ENCODE data around the gene SPON1.
"Not testable (repeated sequence)": the region's sequence is repeated elsewhere in the genome, so short reads cannot be mapped to it uniquely, and the experiment has no call there.

SPON1 gene

DNA sequence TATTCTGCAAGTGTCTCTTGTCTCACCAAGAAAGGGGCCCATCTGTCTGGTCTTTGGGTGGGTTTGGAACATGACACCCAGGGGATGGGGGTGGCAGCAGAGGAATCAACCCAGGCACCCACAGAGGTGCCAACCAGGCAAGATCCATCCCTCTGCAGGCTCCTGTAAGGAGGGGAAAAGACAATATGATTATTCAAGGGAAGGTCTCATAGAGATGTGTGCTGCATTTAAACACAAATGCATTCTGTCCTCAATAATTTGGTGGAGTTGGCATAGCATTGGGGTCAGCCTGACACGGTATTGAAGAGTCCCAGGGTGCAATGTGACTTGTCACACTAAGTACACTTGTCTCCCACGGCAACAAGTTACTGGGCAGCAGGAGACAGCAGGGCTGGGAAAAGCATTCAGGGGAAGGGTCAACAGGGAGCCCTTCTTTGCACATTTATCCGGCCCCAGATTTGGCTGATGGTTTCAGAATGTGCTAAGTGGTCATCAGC, 33.1 kb upstream of the SPON1 start:
- H3K14ac ChIP-seq (ENCODE audit: low read length in 2 of 2), result no peak overlapping the region
- H2BK5ac ChIP-seq (ENCODE audit: low read depth, low read length, poor library complexity, severe bottlenecking), result no peak overlapping the region
- no peaks in the 10 kb centered on the region for H3K79me1 ChIP-seq (replicated peaks; ENCODE audit: low read length, poor library complexity, severe bottlenecking)
- H2BK120ac ChIP-seq (ENCODE audit: low read depth, low read length), result no peak overlapping the region
- H3K18ac ChIP-seq (ENCODE audit: low read depth in 1 of 2, low read length in 2 of 2), result peak overlapping the region in 1 of 2 experiments; percentile 1
- no peak overlapping the region for H2BK12ac ChIP-seq (ENCODE audit: low read length in 2 of 2)
- H3K9me3 ChIP-seq (ENCODE audit: control insufficient read depth, low read length), result no peaks in the 10 kb centered on the region
- no peak overlapping the region for H4K91ac ChIP-seq (ENCODE audit: low read length)
- H2AFZ ChIP-seq (ENCODE audit: low read depth, low read length), result no peak overlapping the region
- peak; percentile 7 for DNase-seq
- peak overlapping the region; percentile 19 for H4K8ac ChIP-seq (ENCODE audit: low read length)
- H3K27ac ChIP-seq (ENCODE audit: low read length, poor library complexity, severe bottlenecking), result no peak overlapping the region
- H3K36me3 ChIP-seq (ENCODE audit: control insufficient read depth in 1 of 2, insufficient read depth in 2 of 2, low read depth in 1 of 2, low read length in 2 of 2), result no peaks in the 10 kb centered on the region
- peaks cover 2% of the 10 kb centered on the region for H3K4me1 ChIP-seq (ENCODE audit: control insufficient read depth, insufficient read depth, low read depth, low read length)
- H2AK5ac ChIP-seq (ENCODE audit: low read length, severe bottlenecking), result no peak overlapping the region
- no peaks in the 10 kb centered on the region for H3K27me3 ChIP-seq (ENCODE audit: control insufficient read depth in 1 of 2, insufficient read depth in 1 of 2, low read length in 2 of 2)
- H3K9ac ChIP-seq (ENCODE audit: low read length), result peak overlapping the region; percentile 68
- peak overlapping the region in 1 of 2 experiments; percentile 40 for H3K4ac ChIP-seq (ENCODE audit: low read depth in 1 of 2, low read length in 2 of 2)
- no peak overlapping the region for H3K4me2 ChIP-seq (ENCODE audit: low read length, poor library complexity, severe bottlenecking)
- peak overlapping the region in 1 of 2 experiments; percentile 12 for H3K4me3 ChIP-seq (ENCODE audit: insufficient read depth in 1 of 2, low read depth in 1 of 2, low read length in 2 of 2)
- H2BK15ac ChIP-seq (ENCODE audit: low read depth, poor library complexity, severe bottlenecking), result peak overlapping the region; percentile 93
- 57% methylated on average over 3 of the region's 3 CpGs for WGBS
- no peak overlapping the region for H3K23ac ChIP-seq (ENCODE audit: low read length in 2 of 2)

DNA sequence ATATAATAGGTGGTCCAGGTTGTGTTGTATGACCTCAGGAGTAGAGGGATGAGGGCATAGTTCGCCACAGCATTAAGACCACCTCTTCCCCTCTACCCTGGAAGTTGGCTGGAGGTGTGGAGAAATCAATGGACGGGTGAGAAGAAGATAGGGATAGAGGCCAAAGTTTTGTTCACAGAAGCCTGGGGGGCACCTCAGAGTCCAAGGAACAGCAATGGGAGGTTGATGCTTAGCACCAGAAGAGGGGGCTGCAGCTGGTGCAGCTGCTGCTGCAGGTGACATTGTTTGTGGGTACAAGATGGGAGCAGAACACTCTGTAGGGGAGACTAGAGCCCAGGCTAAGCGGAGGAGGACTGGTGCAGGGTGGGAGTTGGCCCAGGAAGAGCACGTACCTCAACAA, 31.2 kb upstream of the SPON1 start:
- no peak overlapping the region for H4K8ac ChIP-seq (ENCODE audit: low read length)
- no peak overlapping the region for H3K27ac ChIP-seq (ENCODE audit: low read length, poor library complexity, severe bottlenecking)
- no peak overlapping the region for H3K23ac ChIP-seq (ENCODE audit: low read length in 2 of 2)
- H3K4me1 ChIP-seq (ENCODE audit: control insufficient read depth, insufficient read depth, low read depth, low read length), result peaks cover 2% of the 10 kb centered on the region
- no peak overlapping the region for H2BK12ac ChIP-seq (ENCODE audit: low read length in 2 of 2)
- no peak for DNase-seq
- 92% methylated on average over 3 of the region's 4 CpGs for WGBS
- no peak overlapping the region for H2BK15ac ChIP-seq (ENCODE audit: low read depth, poor library complexity, severe bottlenecking)
- H3K79me1 ChIP-seq (replicated peaks; ENCODE audit: low read length, poor library complexity, severe bottlenecking), result no peaks in the 10 kb centered on the region
- no peak overlapping the region for H3K9ac ChIP-seq (ENCODE audit: low read length)
- H2BK120ac ChIP-seq (ENCODE audit: low read depth, low read length), result no peak overlapping the region
- no peak overlapping the region for H3K4me2 ChIP-seq (ENCODE audit: low read length, poor library complexity, severe bottlenecking)
- H2AK5ac ChIP-seq (ENCODE audit: low read length, severe bottlenecking), result no peak overlapping the region
- no peak overlapping the region for H3K14ac ChIP-seq (ENCODE audit: low read length in 2 of 2)
- H3K9me3 ChIP-seq (ENCODE audit: control insufficient read depth, low read length), result no peaks in the 10 kb centered on the region
- no peak overlapping the region for H4K91ac ChIP-seq (ENCODE audit: low read length)
- H2AFZ ChIP-seq (ENCODE audit: low read depth, low read length), result no peak overlapping the region
- no peaks in the 10 kb centered on the region for H3K27me3 ChIP-seq (ENCODE audit: control insufficient read depth in 1 of 2, insufficient read depth in 1 of 2, low read length in 2 of 2)
- H2BK5ac ChIP-seq (ENCODE audit: low read depth, low read length, poor library complexity, severe bottlenecking), result no peak overlapping the region
- H3K18ac ChIP-seq (ENCODE audit: low read depth in 1 of 2, low read length in 2 of 2), result no peak overlapping the region
- no peak overlapping the region for H3K4ac ChIP-seq (ENCODE audit: low read depth in 1 of 2, low read length in 2 of 2)
- H3K4me3 ChIP-seq (ENCODE audit: insufficient read depth in 1 of 2, low read depth in 1 of 2, low read length in 2 of 2), result no peak overlapping the region
- no peaks in the 10 kb centered on the region for H3K36me3 ChIP-seq (ENCODE audit: control insufficient read depth in 1 of 2, insufficient read depth in 2 of 2, low read depth in 1 of 2, low read length in 2 of 2)

DNA sequence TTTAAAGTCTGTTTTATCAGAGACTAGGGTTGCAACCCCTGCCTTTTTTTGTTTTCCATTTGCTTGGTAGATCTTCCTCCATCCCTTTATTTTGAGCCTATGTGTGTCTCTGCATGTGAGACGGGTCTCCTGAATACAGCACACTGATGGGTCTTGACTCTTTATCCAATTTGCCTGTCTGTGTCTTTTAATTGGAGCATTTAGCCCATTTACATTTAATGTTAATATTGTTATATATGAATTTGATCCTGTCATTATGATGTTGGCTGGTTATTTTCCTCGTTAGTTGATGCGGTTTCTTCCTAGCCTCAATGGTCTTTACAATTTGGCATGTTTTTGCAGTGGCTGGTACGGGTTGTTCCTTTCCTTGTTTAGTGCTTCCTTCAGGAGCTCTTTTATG, 25.4 kb upstream of the SPON1 start:
- not testable (repeated sequence) for H2BK12ac ChIP-seq (ENCODE audit: low read length in 2 of 2); H3K14ac ChIP-seq (ENCODE audit: low read length in 2 of 2); H3K23ac ChIP-seq (ENCODE audit: low read length in 2 of 2); H2AFZ ChIP-seq (ENCODE audit: low read depth, low read length); H3K4me2 ChIP-seq (ENCODE audit: low read length, poor library complexity, severe bottlenecking); H3K4me1 ChIP-seq (ENCODE audit: control insufficient read depth, insufficient read depth, low read depth, low read length); H2AK5ac ChIP-seq (ENCODE audit: low read length, severe bottlenecking); DNase-seq; H4K8ac ChIP-seq (ENCODE audit: low read length); H3K4me3 ChIP-seq (ENCODE audit: insufficient read depth in 1 of 2, low read depth in 1 of 2, low read length in 2 of 2); H3K9ac ChIP-seq (ENCODE audit: low read length); H3K27me3 ChIP-seq (ENCODE audit: control insufficient read depth in 1 of 2, insufficient read depth in 1 of 2, low read length in 2 of 2); H3K4ac ChIP-seq (ENCODE audit: low read depth in 1 of 2, low read length in 2 of 2); H3K36me3 ChIP-seq (ENCODE audit: control insufficient read depth in 1 of 2, insufficient read depth in 2 of 2, low read depth in 1 of 2, low read length in 2 of 2); H2BK15ac ChIP-seq (ENCODE audit: low read depth, poor library complexity, severe bottlenecking); H2BK5ac ChIP-seq (ENCODE audit: low read depth, low read length, poor library complexity, severe bottlenecking); H3K9me3 ChIP-seq (ENCODE audit: control insufficient read depth, low read length); H4K91ac ChIP-seq (ENCODE audit: low read length); H3K18ac ChIP-seq (ENCODE audit: low read depth in 1 of 2, low read length in 2 of 2); H2BK120ac ChIP-seq (ENCODE audit: low read depth, low read length); H3K79me1 ChIP-seq (replicated peaks; ENCODE audit: low read length, poor library complexity, severe bottlenecking); H3K27ac ChIP-seq (ENCODE audit: low read length, poor library complexity, severe bottlenecking)
- WGBS, result 79% methylated on average over 3 of the region's 4 CpGs

DNA sequence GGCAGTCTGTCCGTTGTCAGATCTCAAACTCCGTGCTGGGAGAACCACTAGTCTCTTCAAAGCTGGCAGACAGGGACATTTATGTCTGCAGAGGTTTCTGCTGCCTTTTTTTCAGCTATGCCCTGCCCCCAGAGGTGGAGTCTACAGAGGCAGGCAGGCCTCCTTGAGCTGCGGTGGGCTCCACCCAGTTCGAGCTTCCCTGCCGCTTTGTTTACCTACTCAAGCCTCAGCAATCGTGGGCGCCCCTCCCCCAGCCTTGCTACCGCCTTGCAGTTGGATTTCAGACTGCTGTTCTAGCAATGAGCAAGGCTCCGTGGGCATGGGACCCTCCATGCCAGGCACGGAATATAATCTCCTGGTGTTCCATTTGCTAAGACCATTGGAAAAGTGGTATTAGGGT, 23.7 kb upstream of the SPON1 start:
- H2AK5ac ChIP-seq (ENCODE audit: low read length, severe bottlenecking); H3K27me3 ChIP-seq (ENCODE audit: control insufficient read depth in 1 of 2, insufficient read depth in 1 of 2, low read length in 2 of 2); H2BK120ac ChIP-seq (ENCODE audit: low read depth, low read length); H3K23ac ChIP-seq (ENCODE audit: low read length in 2 of 2); H3K4ac ChIP-seq (ENCODE audit: low read depth in 1 of 2, low read length in 2 of 2); H3K9ac ChIP-seq (ENCODE audit: low read length); H2BK15ac ChIP-seq (ENCODE audit: low read depth, poor library complexity, severe bottlenecking); H3K79me1 ChIP-seq (replicated peaks; ENCODE audit: low read length, poor library complexity, severe bottlenecking); H3K27ac ChIP-seq (ENCODE audit: low read length, poor library complexity, severe bottlenecking); DNase-seq; H3K4me3 ChIP-seq (ENCODE audit: insufficient read depth in 1 of 2, low read depth in 1 of 2, low read length in 2 of 2); H3K4me2 ChIP-seq (ENCODE audit: low read length, poor library complexity, severe bottlenecking); H2BK12ac ChIP-seq (ENCODE audit: low read length in 2 of 2); H2AFZ ChIP-seq (ENCODE audit: low read depth, low read length); H2BK5ac ChIP-seq (ENCODE audit: low read depth, low read length, poor library complexity, severe bottlenecking); H4K8ac ChIP-seq (ENCODE audit: low read length); H3K14ac ChIP-seq (ENCODE audit: low read length in 2 of 2); H3K4me1 ChIP-seq (ENCODE audit: control insufficient read depth, insufficient read depth, low read depth, low read length); H3K9me3 ChIP-seq (ENCODE audit: control insufficient read depth, low read length); H3K18ac ChIP-seq (ENCODE audit: low read depth in 1 of 2, low read length in 2 of 2); H3K36me3 ChIP-seq (ENCODE audit: control insufficient read depth in 1 of 2, insufficient read depth in 2 of 2, low read depth in 1 of 2, low read length in 2 of 2); H4K91ac ChIP-seq (ENCODE audit: low read length): not testable (repeated sequence)
- WGBS, result 87% methylated on average over 10 of the region's 10 CpGs
